ENCODE measurements around the gene SIL1.

The SIL1 gene

DNA sequence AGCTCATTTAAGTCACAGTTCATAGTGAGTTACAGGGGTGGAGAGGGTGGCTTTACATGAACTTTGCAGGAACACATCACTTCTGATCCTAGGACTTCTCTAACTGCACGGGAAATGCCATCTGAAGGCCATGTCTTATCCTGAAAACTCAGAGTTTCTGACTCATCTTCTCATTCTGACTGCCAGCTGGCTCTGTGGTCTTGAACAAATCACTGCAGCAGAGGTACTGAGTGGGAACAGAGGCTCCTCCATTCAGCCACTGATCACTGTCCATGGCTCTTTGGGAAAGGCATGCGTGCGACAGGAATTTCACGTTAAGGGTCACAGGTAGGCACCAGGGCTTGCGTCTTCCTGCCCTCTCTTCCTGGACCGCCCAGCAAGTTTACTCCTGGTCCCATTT, 208.4 kb downstream of the SIL1 start:
- no peaks in the 10 kb centered on the region for H3K9me3 ChIP-seq (ENCODE audit: control insufficient read depth, insufficient read depth, low read length)
- no peaks in the 10 kb centered on the region for H3K4me1 ChIP-seq (ENCODE audit: insufficient read depth, low read length)
- no peaks in the 10 kb centered on the region for H3K36me3 ChIP-seq (ENCODE audit: insufficient read depth, low read length)
- H3K9ac ChIP-seq (ENCODE audit: low read depth, low read length) = no peak overlapping the region

DNA sequence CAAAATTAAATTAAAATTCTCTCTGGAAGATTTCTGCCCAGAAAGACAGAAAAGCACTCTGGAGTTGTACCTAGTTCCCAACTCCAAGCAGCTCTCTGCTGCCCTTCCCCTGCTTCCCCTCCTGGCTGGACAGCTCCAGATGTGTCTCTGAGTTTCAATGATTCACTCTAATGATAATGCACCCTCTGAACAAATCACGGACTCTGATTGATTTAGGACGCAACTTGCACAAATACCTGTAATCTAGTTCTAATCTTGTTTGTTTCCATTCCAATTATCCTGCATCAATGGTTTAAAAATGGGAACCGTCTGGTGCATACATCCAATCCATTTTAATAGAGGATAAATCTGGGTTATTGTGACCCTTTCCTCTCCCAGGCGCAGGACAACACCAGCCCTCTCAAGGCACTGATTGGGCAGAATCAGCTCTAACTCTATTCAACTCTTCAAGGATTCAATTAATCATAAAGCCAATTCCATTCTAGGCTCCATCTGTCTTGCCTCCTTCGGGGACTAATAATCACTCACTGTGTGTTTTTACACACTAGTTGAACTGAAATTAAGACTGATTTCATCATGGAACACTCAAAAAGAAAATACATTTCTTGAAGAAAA, 211.9 kb downstream of the SIL1 start:
- no peak overlapping the region for H3K9ac ChIP-seq (ENCODE audit: low read depth, low read length)
- no peaks in the 10 kb centered on the region for H3K36me3 ChIP-seq (ENCODE audit: insufficient read depth, low read length)
- H3K4me1 ChIP-seq (ENCODE audit: insufficient read depth, low read length) = no peaks in the 10 kb centered on the region
- no peaks in the 10 kb centered on the region for H3K9me3 ChIP-seq (ENCODE audit: control insufficient read depth, insufficient read depth, low read length)

DNA sequence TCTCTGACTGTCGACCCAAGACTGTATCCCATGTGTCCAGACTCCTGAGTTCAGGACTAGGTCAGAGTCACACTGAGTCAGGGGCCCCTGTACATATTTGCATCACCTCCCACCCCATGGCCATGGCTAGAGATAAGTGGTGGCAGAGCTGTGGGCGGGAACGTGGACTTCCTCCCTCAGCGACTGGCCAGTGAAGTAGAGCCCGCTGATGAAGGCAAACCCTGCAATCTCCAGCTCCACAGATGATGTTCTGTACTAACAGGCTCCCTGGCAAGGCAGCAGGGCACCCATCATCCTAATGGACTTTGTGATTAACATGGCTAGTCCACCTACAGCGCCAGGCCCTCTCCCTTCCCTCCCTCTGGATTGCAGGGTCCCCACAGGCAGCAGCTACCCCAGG, 212.5 kb downstream of the SIL1 start:
- H3K9me3 ChIP-seq (ENCODE audit: control insufficient read depth, insufficient read depth, low read length) = no peaks in the 10 kb centered on the region
- no peaks in the 10 kb centered on the region for H3K4me1 ChIP-seq (ENCODE audit: insufficient read depth, low read length)
- no peaks in the 10 kb centered on the region for H3K36me3 ChIP-seq (ENCODE audit: insufficient read depth, low read length)
- no peak overlapping the region for H3K9ac ChIP-seq (ENCODE audit: low read depth, low read length)

DNA sequence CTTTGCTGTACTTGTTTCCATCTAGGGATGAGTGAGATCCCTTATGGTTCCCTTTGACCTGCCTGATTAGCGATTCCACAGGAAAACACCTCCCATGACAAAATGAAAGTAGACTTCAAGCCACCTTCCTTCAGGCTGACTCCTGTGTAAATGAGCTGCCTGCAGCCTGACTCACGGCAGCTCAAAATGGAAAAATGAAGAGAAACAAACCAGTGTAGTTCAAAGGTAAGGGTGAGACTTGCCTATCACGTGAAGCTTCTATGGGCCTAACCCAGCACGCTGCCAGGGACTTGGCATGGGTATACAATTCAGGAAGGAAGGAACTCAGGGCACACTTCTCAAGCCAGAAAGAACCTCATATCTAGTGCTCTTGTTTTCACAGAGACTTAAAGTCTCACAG, 212.9 kb downstream of the SIL1 start:
- H3K36me3 ChIP-seq (ENCODE audit: insufficient read depth, low read length) = no peaks in the 10 kb centered on the region
- H3K4me1 ChIP-seq (ENCODE audit: insufficient read depth, low read length) = no peaks in the 10 kb centered on the region
- H3K9me3 ChIP-seq (ENCODE audit: control insufficient read depth, insufficient read depth, low read length) = no peaks in the 10 kb centered on the region
- no peak overlapping the region for H3K9ac ChIP-seq (ENCODE audit: low read depth, low read length)

DNA sequence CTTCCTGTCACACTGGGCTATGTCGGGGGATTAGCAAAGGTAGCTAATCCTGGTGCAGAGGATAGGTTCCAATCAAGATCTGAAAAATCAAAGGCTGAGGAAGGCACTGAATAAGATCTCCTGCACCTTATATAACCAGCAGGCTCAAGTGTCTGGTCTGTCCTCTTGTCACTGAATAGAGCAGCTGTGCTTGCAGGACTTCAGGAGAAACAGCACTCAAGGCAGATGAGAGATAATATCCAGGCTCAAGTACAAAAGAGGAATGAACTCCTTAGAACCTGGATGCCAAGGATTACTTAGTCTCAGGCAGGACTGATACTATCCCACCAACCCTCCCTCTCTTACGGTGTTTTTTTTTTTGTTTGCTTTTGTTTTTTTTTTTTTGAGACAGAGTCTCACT, 214.2 kb downstream of the SIL1 start:
- Histone ChIP-seq H3K4me1 (ENCODE audit: insufficient read depth, low read length) (0 out of 2 replicates have a peak, but pooled peaks cover 4% of the 10 kb centered on the region), H3K9me3 (ENCODE audit: control insufficient read depth, insufficient read depth, low read length) (no peaks in the 10 kb centered on the region), H3K9ac (ENCODE audit: low read depth, low read length) (no peak overlapping the region), H3K36me3 (ENCODE audit: insufficient read depth, low read length) (no peaks in the 10 kb centered on the region)

DNA sequence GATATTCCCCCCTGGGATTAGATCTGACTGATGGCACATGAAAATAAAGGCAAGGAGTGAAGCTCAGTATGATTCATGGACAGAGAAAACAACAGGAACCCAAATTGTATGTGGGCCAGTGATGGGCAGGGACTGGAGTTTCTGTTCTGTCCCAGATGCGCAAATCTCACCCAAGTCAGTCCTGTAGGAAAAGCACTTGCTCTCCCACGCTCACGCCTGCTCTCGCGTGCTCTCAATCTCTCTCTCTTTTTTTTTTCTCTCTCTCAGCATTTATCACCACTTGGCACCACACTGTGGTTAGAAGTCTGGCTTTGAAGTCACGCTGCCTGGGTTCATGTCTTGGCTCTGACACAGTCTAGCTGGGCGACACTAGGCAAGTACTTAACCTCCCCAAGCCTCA, 216.6 kb downstream of the SIL1 start:
- Histone ChIP-seq H3K36me3 (ENCODE audit: insufficient read depth, low read length) (no peaks in the 10 kb centered on the region), H3K4me1 (ENCODE audit: insufficient read depth, low read length) (peaks cover 18% of the 10 kb centered on the region), H3K9me3 (ENCODE audit: control insufficient read depth, insufficient read depth, low read length) (no peaks in the 10 kb centered on the region), H3K9ac (ENCODE audit: low read depth, low read length) (no peak overlapping the region)

DNA sequence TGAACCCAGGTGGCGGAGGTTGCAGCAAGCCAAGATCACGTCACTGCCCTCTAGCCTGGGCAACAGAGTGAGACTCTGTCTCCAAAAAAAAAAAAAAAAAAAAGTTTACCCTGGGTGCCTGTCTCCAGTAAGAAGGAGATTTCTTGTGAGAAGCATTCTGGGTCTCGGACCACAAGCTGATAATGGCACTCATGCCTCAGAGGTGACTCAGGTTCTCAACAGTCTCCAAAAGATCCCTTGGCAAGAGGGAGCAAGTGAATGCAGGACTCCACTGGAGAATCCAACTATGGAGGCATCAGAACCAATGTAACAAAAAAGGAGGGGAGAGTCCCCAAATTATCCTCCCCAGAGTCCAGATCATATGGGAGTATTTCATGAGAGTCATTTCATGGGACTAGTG, 217.0 kb downstream of the SIL1 start:
- peaks cover 18% of the 10 kb centered on the region for H3K4me1 ChIP-seq (ENCODE audit: insufficient read depth, low read length)
- no peaks in the 10 kb centered on the region for H3K36me3 ChIP-seq (ENCODE audit: insufficient read depth, low read length)
- H3K9me3 ChIP-seq (ENCODE audit: control insufficient read depth, insufficient read depth, low read length) = no peaks in the 10 kb centered on the region
- no peak overlapping the region for H3K9ac ChIP-seq (ENCODE audit: low read depth, low read length)

DNA sequence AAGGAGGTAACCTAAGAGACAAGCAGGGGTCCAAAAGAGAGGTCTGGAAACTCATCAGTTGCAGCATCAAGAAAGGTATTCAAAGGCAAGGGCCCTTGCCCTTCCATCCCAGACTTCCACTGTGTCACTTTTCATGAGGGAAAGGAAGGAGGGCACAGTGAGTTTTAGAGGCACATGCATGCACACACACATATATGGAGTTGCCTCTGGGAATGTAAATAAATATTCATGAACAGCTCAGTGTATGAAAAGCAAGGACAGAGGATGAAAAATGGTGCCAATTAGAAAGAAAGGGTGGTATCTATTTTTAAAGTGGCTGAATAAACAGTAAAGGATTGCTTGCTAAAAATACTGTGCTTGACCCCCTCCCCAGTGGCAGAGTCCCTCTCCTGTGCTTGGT, 217.7 kb downstream of the SIL1 start:
- Histone ChIP-seq H3K36me3 (ENCODE audit: insufficient read depth, low read length) (no peaks in the 10 kb centered on the region), H3K4me1 (ENCODE audit: insufficient read depth, low read length) (peaks cover 18% of the 10 kb centered on the region), H3K9me3 (ENCODE audit: control insufficient read depth, insufficient read depth, low read length) (no peaks in the 10 kb centered on the region), H3K9ac (ENCODE audit: low read depth, low read length) (no peak overlapping the region)

DNA sequence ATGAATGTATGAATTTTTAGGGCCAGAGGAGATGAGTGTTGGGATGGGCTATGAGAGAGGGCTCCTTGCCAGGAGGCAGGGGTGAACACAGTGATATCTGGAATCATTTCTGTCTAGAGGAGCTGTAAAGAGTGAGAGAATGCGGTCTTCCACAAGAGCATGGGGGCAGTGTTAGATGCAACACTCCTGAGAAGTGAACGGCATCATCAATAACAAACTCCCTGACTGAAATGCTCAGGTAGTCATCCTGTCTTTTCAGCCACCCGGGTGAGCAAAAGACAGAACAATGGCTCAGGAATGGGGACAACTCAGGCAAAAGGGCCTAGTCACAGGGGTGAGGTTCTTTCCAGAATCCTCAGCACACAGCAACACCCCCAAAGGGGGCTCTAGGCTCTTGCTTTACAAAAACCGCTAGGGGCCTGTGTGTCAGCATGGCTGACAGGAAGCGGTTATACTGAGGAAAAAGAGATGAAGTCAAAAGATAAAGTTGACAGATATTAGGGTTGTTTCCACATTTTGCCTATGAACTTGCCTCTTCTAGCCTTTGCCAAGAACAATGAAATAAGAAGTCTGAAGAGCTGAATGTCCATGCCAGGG, 218.4 kb downstream of the SIL1 start:
- no peak overlapping the region for H3K9ac ChIP-seq (ENCODE audit: low read depth, low read length)

DNA sequence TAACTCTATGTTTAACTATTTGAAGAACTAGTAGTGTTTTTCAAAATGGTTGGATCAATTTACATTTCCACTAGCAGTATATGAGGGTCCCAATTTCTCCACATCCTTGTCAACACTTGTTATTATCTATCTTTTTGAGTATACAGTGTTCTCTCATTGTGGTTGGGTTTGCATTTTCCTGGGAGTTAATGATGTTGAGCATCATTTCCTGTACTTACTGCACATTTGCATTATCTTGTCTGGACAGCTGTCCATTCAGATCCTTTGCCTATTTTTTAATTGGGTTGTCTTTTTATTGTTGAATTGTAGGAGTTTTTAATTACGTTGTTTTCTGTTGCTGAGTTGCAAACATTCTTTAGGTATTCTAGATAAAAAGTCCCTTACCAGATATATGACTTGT, 219.6 kb downstream of the SIL1 start:
- Histone ChIP-seq H3K9ac (ENCODE audit: low read depth, low read length) (no peak overlapping the region), H3K9me3 (ENCODE audit: control insufficient read depth, insufficient read depth, low read length) (no peaks in the 10 kb centered on the region), H3K36me3 (ENCODE audit: insufficient read depth, low read length) (no peaks in the 10 kb centered on the region), H3K4me1 (ENCODE audit: insufficient read depth, low read length) (peaks cover 23% of the 10 kb centered on the region)

More for the DNA sequence above, 218.4 kb downstream of the SIL1 start:
- Histone ChIP-seq H3K36me3 (ENCODE audit: insufficient read depth, low read length) (no peaks in the 10 kb centered on the region), H3K4me1 (ENCODE audit: insufficient read depth, low read length) (peaks cover 18% of the 10 kb centered on the region), H3K9me3 (ENCODE audit: control insufficient read depth, insufficient read depth, low read length) (no peaks in the 10 kb centered on the region)

DNA sequence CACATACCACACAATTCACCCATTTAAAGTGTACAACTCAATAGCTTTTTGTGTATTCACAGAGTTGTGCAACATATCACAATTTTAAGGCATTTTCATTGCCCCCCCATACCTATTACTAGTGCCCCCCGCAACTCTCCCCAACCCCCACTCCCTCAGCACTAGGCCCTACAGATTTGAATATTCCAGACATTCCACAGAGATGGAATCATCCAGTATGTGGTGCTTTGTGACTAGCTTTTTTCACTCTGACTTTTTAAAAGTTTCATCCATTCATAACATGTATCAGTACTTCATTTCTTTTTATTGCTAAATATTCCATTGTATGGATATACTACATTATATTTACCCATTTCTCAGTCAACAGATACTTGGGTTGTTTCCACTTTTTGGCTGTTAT, 220.1 kb downstream of the SIL1 start:
- Histone ChIP-seq H3K9ac (ENCODE audit: low read depth, low read length) (no peak overlapping the region), H3K9me3 (ENCODE audit: control insufficient read depth, insufficient read depth, low read length) (no peaks in the 10 kb centered on the region), H3K4me1 (ENCODE audit: insufficient read depth, low read length) (peaks cover 23% of the 10 kb centered on the region), H3K36me3 (ENCODE audit: insufficient read depth, low read length) (no peaks in the 10 kb centered on the region)

DNA sequence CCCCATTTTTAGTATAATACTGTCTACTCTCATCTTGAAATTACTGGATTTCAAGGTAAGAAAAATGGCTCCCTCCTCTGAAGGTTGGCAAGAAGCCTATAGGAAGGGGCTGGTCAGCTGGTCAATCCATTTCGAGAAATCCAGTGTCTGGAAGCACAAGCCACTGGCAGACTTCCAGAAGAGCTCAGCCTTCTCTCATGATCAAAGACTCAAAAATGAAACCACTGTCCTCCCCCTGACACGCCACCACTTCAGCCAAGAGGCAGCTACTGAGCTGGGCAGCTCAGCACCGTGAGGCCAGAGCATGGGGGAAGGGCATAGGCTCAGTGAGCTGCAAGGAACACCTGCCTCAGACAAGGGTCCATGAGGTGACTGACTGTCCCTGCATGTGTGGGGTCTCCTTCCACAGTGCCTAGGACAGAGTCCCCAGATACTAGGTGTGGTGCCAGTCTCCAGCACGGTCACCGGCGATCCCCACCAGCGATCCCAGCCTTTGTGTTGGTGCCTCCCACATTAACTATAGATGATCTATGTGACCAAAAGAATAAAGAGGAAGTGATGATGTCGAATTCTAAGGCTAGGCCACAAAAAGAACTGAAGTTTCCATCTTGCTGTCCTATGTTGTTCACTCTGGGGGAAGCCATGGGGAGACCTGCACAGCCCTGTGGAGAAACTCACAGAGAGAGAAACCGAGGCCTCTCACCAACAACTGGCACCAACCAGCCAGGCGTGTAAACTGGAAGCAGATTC, 222.9 kb downstream of the SIL1 start:
- Histone ChIP-seq H3K4me1 (ENCODE audit: insufficient read depth, low read length) (peaks cover 23% of the 10 kb centered on the region), H3K9me3 (ENCODE audit: control insufficient read depth, insufficient read depth, low read length) (no peaks in the 10 kb centered on the region), H3K9ac (ENCODE audit: low read depth, low read length) (no peak overlapping the region), H3K36me3 (ENCODE audit: insufficient read depth, low read length) (no peaks in the 10 kb centered on the region)

DNA sequence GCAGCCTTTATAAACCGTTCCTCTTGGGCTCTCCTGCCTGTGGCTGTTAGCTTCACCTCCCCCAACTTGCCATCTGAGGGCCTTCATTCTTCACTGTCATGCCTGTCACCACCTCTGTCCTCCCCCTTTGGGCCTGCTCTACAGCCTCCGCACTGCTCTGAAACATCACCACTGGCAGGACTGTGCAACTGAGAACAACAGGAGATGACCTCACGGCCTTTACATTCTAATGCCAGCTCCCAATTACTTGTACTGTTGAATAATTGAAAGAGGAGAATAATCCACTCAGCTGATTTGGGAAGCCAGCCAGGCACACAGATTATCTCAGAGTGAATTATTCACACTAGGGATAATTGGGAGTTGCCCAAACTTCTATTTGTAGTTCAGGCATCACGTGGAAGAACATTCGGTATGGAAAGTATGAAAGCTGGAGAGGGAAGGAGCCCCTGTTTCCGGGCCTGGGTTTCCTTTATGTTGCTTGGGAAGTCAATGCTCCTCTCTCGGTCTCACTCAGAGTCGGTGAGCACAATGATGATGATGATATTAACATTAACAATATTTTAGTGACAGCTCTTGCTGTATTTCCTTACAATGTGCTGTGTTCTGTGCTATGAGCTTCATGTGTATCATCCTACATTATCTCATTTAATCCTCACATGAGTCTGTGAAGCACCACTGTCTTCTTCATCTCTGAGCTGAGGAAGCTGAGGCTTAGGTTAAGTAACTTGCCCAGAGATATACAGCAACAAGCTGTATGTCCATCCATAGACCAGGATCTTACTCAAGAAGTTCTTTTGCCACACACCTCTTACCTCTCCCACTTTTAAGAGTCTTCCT, 223.7 kb downstream of the SIL1 start:
- H3K4me1 ChIP-seq (ENCODE audit: insufficient read depth, low read length) = peaks cover 19% of the 10 kb centered on the region
- H3K9ac ChIP-seq (ENCODE audit: low read depth, low read length) = no peak overlapping the region
- H3K9me3 ChIP-seq (ENCODE audit: control insufficient read depth, insufficient read depth, low read length) = no peaks in the 10 kb centered on the region
- H3K36me3 ChIP-seq (ENCODE audit: insufficient read depth, low read length) = no peaks in the 10 kb centered on the region

DNA sequence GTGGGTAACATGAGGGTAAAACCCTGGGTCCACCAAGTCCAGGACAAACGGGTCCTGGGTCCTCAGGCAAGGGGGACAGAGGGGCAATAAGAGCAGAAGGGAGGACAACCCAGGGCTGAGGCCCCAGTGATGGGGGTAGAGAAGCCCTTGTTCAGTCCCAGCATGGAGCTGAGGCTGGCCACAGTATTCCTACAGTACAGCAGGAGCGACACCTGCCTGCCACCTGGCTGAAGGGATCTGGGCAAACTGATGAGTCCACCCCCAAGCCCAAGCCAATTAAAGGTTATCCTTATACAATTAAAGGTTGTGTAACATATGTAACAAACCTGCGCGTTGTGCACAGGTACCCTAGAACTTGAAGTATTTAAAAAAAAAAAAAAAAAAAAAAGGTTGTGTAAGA, 225.3 kb downstream of the SIL1 start:
- Histone ChIP-seq H3K4me1 (ENCODE audit: insufficient read depth, low read length) (peaks cover 13% of the 10 kb centered on the region), H3K9me3 (ENCODE audit: control insufficient read depth, insufficient read depth, low read length) (no peaks in the 10 kb centered on the region), H3K36me3 (ENCODE audit: insufficient read depth, low read length) (no peaks in the 10 kb centered on the region), H3K9ac (ENCODE audit: low read depth, low read length) (no peak overlapping the region)

Measured in ES-I3 (cell line).